PFSK-1 (cell line): ENCODE results near the gene RCN1.

Experiments
- FOXP2 ChIP-seq: optimal IDR thresholded peaks from 2 replicates; pipeline ENCODE3; 2011; ENCODE audit warnings: borderline replicate concordance, control low read depth, inconsistent platforms; ENCODE audit not compliant: insufficient read depth; ENCODE audit errors: extremely low read length, extremely low read depth
- POLR2AphosphoS5 ChIP-seq: IDR thresholded peaks from 2 replicates; pipeline ENCODE4 v1.6.1; 2012; ENCODE audit warnings: low read depth, mild to moderate bottlenecking, control low read depth, low read length, moderate library complexity
- SIN3A ChIP-seq: IDR thresholded peaks from 2 replicates; pipeline ENCODE4 v1.6.1; 2012; ENCODE audit warnings: mild to moderate bottlenecking, low read length, moderate library complexity, borderline replicate concordance; ENCODE audit not compliant: insufficient read depth
- TAF1 ChIP-seq: IDR thresholded peaks from 2 replicates; pipeline ENCODE4 v1.6.1; 2012; ENCODE audit warnings: low read length, control low read depth, borderline replicate concordance; ENCODE audit not compliant: insufficient read depth

DNA sequence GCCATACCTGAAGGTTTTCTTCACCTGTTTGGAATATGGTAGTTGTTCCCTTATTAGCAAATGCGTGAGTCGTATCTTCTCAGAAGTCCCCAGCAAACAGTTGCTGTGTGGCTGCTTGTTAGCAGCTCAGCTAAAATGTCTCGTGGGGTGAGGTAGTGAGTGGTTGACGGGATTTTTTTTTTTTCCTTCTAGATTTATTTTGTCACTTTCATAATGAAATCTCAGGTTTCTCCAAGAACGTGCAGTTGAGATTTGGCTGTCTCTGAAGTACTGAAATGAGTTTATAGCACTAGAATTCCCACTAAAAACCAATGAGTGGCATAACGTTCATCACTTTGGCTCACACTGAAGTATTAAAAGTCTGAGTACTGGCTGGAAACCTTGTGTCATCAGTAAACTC is 16.8 kb downstream of the RCN1 start:
- no peak for TF ChIP-seq SIN3A
- TF ChIP-seq POLR2AphosphoS5: no peak
- no peak for TF ChIP-seq FOXP2
- TF ChIP-seq TAF1: no peak
